Ishikawa (cell line): ENCODE measurements around the gene TIAM2.

Experiments used
- CEBPB ChIP-seq: IDR thresholded peaks from 2 replicates; pipeline ENCODE4 v1.6.1; 2012
- CREB1 ChIP-seq: IDR thresholded peaks from 2 replicates; pipeline ENCODE4 v1.6.1; 2012; ENCODE audit warnings: low read depth
- EGR1 ChIP-seq: IDR thresholded peaks from 2 replicates; pipeline ENCODE4 v1.6.1; 2012
- EP300 ChIP-seq: IDR thresholded peaks from 2 replicates; pipeline ENCODE4 v1.6.1; 2012; ENCODE audit warnings: borderline replicate concordance
- FOXM1 ChIP-seq: IDR thresholded peaks from 2 replicates; pipeline ENCODE4 v1.6.1; 2012; ENCODE audit warnings: low read depth, borderline replicate concordance
- MAX ChIP-seq: IDR thresholded peaks from 2 replicates; pipeline ENCODE4 v1.6.1; 2012
- NFIC ChIP-seq: IDR thresholded peaks from 2 replicates; pipeline ENCODE4 v1.6.1; 2012
- RAD21 ChIP-seq: IDR thresholded peaks from 2 replicates; pipeline ENCODE4 v1.6.1; 2012; ENCODE audit warnings: low read depth
- TAF1 ChIP-seq: IDR thresholded peaks from 2 replicates; pipeline ENCODE4 v1.6.1; 2012; ENCODE audit warnings: low read depth, mild to moderate bottlenecking
- TCF12 ChIP-seq: IDR thresholded peaks from 2 replicates; pipeline ENCODE4 v1.6.1; 2012; ENCODE audit warnings: low read depth
- TEAD4 ChIP-seq: IDR thresholded peaks from 2 replicates; pipeline ENCODE4 v1.6.1; 2012
- YY1 ChIP-seq: IDR thresholded peaks from 2 replicates; pipeline ENCODE4 v1.6.1; 2012; ENCODE audit warnings: low read depth
- ZBTB7A ChIP-seq: IDR thresholded peaks from 2 replicates; pipeline ENCODE4 v1.6.1; 2012; ENCODE audit warnings: low read depth
- TF ChIP-seq, protein P1 (sequence below): IDR thresholded peaks from 2 replicates; pipeline ENCODE4 v1.6.1; 2012; ENCODE audit warnings: low read depth, mild to moderate bottlenecking
- TF ChIP-seq, protein P2 (sequence below): IDR thresholded peaks from 2 replicates; pipeline ENCODE4 v1.6.1; 2012

TIAM2 gene

GRCh38 chr6:155039618-155040017 lies 44.5 kb downstream of the TIAM2 start:
- TF ChIP-seq EGR1 (no peak), TAF1 (no peak), YY1 (no peak), TEAD4 (no peak), CEBPB (no peak), RAD21 (no peak), NFIC (no peak), CREB1 (no peak)

- TF ChIP-seq CEBPB (no peak), NFIC (no peak), ZBTB7A (no peak), FOXM1 (no peak), YY1 (no peak), EGR1 (no peak), TCF12 (no peak), MAX (no peak), EP300 (no peak), CREB1 (no peak), TAF1 (no peak), TEAD4 (no peak), RAD21 (no peak)
- TF ChIP-seq, protein P1, sequence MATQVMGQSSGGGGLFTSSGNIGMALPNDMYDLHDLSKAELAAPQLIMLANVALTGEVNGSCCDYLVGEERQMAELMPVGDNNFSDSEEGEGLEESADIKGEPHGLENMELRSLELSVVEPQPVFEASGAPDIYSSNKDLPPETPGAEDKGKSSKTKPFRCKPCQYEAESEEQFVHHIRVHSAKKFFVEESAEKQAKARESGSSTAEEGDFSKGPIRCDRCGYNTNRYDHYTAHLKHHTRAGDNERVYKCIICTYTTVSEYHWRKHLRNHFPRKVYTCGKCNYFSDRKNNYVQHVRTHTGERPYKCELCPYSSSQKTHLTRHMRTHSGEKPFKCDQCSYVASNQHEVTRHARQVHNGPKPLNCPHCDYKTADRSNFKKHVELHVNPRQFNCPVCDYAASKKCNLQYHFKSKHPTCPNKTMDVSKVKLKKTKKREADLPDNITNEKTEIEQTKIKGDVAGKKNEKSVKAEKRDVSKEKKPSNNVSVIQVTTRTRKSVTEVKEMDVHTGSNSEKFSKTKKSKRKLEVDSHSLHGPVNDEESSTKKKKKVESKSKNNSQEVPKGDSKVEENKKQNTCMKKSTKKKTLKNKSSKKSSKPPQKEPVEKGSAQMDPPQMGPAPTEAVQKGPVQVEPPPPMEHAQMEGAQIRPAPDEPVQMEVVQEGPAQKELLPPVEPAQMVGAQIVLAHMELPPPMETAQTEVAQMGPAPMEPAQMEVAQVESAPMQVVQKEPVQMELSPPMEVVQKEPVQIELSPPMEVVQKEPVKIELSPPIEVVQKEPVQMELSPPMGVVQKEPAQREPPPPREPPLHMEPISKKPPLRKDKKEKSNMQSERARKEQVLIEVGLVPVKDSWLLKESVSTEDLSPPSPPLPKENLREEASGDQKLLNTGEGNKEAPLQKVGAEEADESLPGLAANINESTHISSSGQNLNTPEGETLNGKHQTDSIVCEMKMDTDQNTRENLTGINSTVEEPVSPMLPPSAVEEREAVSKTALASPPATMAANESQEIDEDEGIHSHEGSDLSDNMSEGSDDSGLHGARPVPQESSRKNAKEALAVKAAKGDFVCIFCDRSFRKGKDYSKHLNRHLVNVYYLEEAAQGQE: no peak
- TF ChIP-seq, protein P2, sequence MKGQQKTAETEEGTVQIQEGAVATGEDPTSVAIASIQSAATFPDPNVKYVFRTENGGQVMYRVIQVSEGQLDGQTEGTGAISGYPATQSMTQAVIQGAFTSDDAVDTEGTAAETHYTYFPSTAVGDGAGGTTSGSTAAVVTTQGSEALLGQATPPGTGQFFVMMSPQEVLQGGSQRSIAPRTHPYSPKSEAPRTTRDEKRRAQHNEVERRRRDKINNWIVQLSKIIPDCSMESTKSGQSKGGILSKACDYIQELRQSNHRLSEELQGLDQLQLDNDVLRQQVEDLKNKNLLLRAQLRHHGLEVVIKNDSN: no peak
Measured at GRCh38 chr6:155040154-155040553, 45.0 kb downstream of the TIAM2 start.

DNA sequence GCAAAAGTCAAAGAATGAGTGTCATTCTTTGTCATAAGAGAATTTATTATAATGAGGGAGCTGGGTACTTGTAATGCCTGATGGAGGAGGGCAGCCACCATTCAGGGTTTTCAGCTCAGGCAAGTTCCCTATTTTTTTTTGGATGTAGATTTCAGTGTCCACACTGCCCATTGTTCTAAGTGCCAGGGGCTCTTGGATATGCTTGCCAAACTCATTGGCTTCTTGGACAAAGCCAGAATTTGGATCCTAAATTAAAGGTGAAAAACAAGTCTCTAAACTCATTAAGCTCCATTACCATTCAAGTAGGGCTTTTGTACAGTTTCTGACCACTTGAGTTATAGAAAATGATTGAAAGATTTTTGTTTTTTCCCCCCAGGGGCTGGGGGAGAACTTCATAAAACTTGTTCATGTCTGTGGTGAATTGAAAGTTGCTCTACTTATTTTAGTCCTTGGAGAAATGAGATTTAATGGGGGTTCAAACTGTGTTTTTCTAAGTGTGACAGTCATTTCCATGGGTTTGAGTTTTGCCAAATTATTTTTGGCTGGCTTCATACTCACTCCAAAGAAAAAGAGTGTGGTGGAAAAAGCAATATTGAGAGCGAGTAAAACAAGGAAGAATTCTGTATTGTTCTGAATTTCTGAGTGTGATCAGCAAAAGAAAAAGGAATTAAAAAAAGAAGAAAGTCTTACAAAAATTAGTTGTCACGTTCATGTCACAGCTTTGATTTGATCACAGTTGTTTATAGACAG lies 46.0 kb downstream of the TIAM2 start:
- TF ChIP-seq TCF12 (no peak), EP300 (no peak), NFIC (no peak), MAX (no peak), FOXM1 (no peak), ZBTB7A (no peak), CEBPB (no peak)
- TF ChIP-seq, protein P2: no peak

DNA sequence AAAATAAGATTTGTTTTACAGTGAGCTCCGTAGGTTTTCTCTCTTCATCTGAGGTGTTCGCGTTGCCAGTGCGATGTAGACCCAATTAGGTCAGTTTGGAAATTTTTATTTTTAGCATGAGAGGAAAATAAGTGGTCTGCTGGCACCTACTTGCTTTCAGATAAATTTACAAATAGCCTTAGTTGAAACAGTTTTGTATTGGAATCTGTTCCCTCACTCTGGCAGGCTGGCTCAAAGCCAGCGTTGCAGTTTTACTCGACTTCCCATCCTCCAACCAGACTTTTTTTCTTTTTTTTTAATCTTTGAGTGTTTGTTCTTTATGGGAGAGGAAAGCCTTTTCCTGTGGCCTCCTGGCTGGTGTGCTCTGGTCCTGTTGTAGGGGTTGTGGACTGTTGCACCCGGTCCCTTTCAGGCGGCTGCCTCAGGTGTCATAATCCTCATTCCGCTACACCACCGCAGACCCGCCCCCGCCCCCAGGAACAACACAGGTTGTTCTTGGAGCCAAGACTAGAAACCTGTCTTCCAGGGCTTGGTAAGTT lies 46.7 kb downstream of the TIAM2 start:
- TF ChIP-seq NFIC (no peak), ZBTB7A (no peak), TCF12 (no peak), RAD21 (no peak)
- TF ChIP-seq, protein P2: no peak

GRCh38 chr6:155042983-155043382 lies 47.9 kb downstream of the TIAM2 start:
- no peak for TF ChIP-seq YY1
- TF ChIP-seq EGR1: no peak
- TF ChIP-seq, protein P1: no peak
- TF ChIP-seq ZBTB7A: no peak
- no peak for TF ChIP-seq EP300
- no peak for TF ChIP-seq TAF1
- TF ChIP-seq, protein P2: no peak
- TF ChIP-seq CREB1: no peak
- TF ChIP-seq TEAD4: no peak
- no peak for TF ChIP-seq TCF12
- TF ChIP-seq FOXM1: no peak
- TF ChIP-seq MAX: no peak
- TF ChIP-seq CEBPB: no peak
- no peak for TF ChIP-seq RAD21
- TF ChIP-seq NFIC: no peak
